Colonic mucosa (tissue), 4 donors: Measurements from ENCODE around the gene AGFG2. TPM values are rescaled to one million over a fixed set of nuclear protein-coding genes. Genes with fewer than 3 reads are reported as not detected.

ENCODE experiments used
- DNase-seq: peaks from one replicate; pipeline ENCODE4 v3.0.0-alpha.2; 2020
- H3K27ac ChIP-seq: fragments of 200-600 bp; one replicate; pipeline ENCODE4 v1.8.0; 2021
- H3K27me3 ChIP-seq: fragments of 200-600 bp; one replicate; pipeline ENCODE4 v1.8.0; 2021
- H3K36me3 ChIP-seq: fragments of 200-600 bp; one replicate; pipeline ENCODE4 v1.8.0; 2021
- H3K4me1 ChIP-seq: fragments of 200-600 bp; one replicate; pipeline ENCODE4 v1.8.0; 2021; ENCODE audit warnings: mild to moderate bottlenecking
- H3K4me3 ChIP-seq: fragments of 200-600 bp; one replicate; pipeline ENCODE4 v1.8.0; 2021
- H3K9ac ChIP-seq, 2 donors: one replicate each; pipeline ENCODE4 v1.7.0; 2013; ENCODE audit warnings: control low read depth in 2 of 2, low read depth in 2 of 2, low read length in 2 of 2
- H3K9me3 ChIP-seq: fragments of 200-600 bp; one replicate; pipeline ENCODE4 v1.8.0; 2021
- intact Hi-C: fragments of 100-400 bp; cut with DNase I; formaldehyde crosslinking; loops from one replicate; pipeline ENCODE4 v1.14.1; 2022
- total RNA-seq, 2 donors: library from RNA; stranded (reverse); fragmentation: NEBNext Ultra II Directional in 1 of 2; extraction: Animal tissue kit (Norgen Biotek cat#: 25700) in 1 of 2; gene quantifications; one replicate each; pipeline ENCODE4 v1.2.1, GENCODE V29; 2021
- TF ChIP-seq, protein P1 (sequence below): fragments of 200-600 bp; IDR thresholded peaks from one replicate; pipeline ENCODE4 v1.8.0; 2022; ENCODE audit warnings: antibody characterized with exemption, mild to moderate bottlenecking
- donor health status: healthy.
- donor health status: DM: no; HTN: no; CAD: no.
- donor health status: DM: no; HTN: no; CAD: no.

The AGFG2 gene
- total RNA-seq, 2 donors from 2014 or later, result 81.3 to 97.4 TPM

DNA sequence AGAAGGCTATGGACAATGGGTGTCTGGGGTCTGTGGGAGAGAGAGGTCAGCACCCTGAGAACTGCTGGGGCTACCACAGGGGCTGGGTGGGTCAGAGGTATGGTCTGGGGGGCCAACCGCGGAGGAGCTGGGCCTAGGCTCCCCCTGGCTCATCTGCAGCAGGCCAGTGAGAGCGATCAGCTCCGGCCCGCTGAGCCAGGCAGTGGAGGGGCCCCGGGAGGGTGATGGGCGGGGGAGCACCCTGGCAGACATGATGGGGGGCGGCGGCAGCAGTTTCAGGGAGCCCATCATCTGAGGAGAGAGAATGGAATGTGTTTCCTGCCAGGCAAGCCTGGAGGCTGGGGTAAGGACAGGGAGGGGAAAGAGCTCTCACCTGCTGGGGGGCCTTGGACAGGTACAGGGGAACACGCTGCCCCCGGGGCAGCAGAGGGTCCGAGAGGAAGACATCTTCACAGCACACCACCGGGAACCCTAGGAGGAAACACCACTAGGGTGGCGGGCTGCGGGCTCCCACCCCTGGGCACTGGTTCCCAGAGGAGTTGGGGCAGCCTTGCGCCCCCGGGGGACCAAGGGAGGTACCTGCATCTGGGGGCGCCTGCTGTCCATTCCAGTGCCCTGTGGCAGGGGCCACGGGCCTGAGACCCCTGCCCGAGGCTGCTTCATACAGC is 33.4 kb downstream of the AGFG2 start:
- TF ChIP-seq, protein P1, sequence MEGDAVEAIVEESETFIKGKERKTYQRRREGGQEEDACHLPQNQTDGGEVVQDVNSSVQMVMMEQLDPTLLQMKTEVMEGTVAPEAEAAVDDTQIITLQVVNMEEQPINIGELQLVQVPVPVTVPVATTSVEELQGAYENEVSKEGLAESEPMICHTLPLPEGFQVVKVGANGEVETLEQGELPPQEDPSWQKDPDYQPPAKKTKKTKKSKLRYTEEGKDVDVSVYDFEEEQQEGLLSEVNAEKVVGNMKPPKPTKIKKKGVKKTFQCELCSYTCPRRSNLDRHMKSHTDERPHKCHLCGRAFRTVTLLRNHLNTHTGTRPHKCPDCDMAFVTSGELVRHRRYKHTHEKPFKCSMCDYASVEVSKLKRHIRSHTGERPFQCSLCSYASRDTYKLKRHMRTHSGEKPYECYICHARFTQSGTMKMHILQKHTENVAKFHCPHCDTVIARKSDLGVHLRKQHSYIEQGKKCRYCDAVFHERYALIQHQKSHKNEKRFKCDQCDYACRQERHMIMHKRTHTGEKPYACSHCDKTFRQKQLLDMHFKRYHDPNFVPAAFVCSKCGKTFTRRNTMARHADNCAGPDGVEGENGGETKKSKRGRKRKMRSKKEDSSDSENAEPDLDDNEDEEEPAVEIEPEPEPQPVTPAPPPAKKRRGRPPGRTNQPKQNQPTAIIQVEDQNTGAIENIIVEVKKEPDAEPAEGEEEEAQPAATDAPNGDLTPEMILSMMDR, result no peak
- Histone ChIP-seq H3K9ac (no peak overlapping the region), H3K27me3 (no peaks in the 10 kb centered on the region), H3K4me3 (no peak overlapping the region), H3K4me1 (peaks cover 7% of the 10 kb centered on the region), H3K9me3 (no peaks in the 10 kb centered on the region), H3K36me3 (no peaks in the 10 kb centered on the region), H3K27ac (no peak overlapping the region)
- intact Hi-C loops, result no loop called here
- DNase-seq, result no peak

DNA sequence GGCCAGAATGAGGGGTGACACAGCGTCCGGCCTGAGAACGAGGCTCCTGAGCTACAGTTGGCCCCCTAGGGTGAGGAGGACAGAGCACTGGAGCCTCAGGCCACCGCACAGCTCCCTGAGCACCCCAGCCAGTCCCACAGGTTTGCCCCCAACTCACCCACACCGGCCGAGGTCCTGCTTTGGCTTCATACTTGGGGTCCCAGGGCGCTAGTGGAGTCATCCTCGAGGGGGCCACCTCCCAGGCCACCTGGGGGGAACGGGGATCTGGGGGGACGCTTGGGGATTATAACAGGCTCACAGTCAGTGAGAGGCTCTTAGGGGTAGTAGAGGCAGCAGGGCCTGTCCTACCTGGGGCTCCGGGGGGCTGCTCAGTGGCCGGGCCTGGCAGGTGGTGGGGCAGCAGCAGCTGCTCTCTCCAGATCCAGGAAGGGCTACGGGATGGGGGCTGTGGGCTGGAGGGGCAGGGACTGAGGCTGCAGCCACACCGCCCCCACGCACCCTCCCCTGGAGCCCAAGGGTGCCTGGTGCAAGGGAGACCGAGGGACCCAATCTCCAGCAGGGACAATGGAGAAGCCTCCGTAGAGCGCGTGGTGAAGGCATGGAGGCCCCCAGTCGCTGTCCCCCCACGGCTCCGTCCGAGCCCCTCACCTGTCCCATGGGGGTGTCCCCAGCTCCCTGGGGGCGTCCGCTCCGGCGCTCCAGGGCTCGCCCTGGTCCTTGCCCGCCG is 34.1 kb downstream of the AGFG2 start:
- no peak overlapping the region for H3K27ac ChIP-seq
- TF ChIP-seq, protein P1, result no peak
- H3K9ac ChIP-seq, result no peak overlapping the region
- H3K4me3 ChIP-seq, result no peak overlapping the region
- no peaks in the 10 kb centered on the region for H3K27me3 ChIP-seq
- peaks cover 7% of the 10 kb centered on the region for H3K4me1 ChIP-seq
- peaks cover 6% of the 10 kb centered on the region for H3K36me3 ChIP-seq
- intact Hi-C loops, result no loop called here
- no peak for DNase-seq
- H3K9me3 ChIP-seq, result no peaks in the 10 kb centered on the region

DNA sequence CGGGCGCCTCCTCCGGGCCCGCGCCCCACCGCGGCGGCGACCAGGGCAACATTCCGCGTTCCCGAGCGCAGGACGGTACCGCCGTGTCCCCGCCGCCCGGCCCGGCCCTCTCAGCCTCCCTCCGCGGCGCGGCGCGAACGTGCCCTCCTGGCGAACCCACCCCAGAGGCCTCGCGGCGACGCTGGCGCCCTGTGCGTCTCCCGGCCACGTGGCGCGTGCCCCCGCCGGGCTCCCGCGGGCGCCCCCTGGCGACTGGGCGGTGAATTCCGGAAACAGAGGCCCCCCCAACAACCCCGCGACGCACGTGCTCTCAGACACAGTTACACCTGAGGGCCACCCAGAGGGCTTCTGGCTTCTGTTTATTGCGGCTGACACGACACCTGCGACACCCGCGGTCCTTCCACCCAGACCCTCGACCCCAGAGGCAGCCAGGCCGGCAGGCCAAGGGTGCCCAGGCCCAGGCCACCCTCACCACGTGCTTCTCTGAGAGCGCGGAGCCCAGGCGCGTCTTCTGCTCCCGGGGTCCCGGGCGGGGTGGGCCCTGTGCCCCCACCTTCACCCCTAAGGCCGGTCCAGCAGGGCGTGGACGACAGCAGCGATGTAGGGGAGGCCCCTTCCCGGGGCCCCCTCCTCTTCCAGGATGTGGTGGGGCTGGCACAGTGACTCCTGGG is 34.8 kb downstream of the AGFG2 start, which contains the start of gene SAP25:
TSS of gene SAP25 (minus strand) at position 210 of the 671 bp plus-strand sequence. CDS start at position 52, 158 bp downstream.
- no peaks in the 10 kb centered on the region for H3K27me3 ChIP-seq
- intact Hi-C loops, result no loop called here
- no peak within 1 kb of the TSS for H3K4me3 ChIP-seq
- TF ChIP-seq, protein P1, result no peak
- no peak within 1 kb of the TSS for H3K9ac ChIP-seq
- DNase-seq, result no peak
- no peaks in the 10 kb centered on the region for H3K9me3 ChIP-seq
- H3K27ac ChIP-seq, result no peak within 1 kb of the TSS
- H3K4me1 ChIP-seq, result peaks cover 7% of the 10 kb centered on the region
- peaks cover 13% of the 10 kb centered on the region for H3K36me3 ChIP-seq

DNA sequence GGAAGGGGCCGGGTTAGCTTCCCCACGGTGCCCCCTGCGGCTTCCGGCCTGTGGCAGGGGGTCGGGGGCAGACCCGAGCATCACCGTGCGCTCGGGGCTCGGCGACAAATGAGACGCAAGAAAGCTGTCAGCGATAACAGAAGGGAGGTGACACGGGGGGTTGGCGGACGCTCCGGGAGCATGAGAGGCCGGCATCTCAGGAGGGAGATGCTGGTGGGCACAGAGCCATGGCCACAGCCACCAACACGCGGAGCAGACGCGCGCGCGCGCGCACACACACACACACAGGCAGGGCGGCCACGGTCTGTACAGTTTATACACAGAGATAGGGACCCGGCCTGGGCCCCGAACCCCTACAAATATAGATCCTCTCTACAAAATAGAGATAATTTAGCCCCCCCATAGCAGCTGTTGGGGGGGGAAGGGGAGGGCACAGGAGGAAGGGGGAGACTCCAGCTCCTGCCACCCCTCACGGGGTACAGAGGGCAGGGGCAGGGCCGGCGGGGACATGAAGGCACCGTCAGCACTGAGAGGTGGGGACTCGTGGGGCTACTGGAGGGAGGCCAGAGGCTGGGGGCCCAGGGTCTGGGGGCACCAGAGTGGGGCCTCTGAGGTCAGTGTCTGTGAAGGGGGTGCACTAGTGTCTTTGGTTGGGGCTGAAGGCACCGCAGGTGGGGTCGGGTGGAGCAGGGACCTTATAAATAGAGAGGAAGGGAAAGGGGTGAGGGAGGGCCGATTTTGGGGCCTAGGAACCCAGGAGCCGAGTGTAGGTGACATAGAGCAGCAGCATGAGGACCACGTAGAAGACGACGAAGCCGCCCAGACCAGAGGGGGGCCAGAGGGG is 35.6 kb downstream of the AGFG2 start:
- no peaks in the 10 kb centered on the region for H3K9me3 ChIP-seq
- peaks cover 7% of the 10 kb centered on the region for H3K4me1 ChIP-seq
- no peak overlapping the region for H3K4me3 ChIP-seq
- intact Hi-C loops, result no loop called here
- peaks cover 13% of the 10 kb centered on the region for H3K36me3 ChIP-seq
- no peak for DNase-seq
- H3K27me3 ChIP-seq, result no peaks in the 10 kb centered on the region
- no peak overlapping the region for H3K9ac ChIP-seq
- H3K27ac ChIP-seq, result no peak overlapping the region
- TF ChIP-seq, protein P1, result no peak

DNA sequence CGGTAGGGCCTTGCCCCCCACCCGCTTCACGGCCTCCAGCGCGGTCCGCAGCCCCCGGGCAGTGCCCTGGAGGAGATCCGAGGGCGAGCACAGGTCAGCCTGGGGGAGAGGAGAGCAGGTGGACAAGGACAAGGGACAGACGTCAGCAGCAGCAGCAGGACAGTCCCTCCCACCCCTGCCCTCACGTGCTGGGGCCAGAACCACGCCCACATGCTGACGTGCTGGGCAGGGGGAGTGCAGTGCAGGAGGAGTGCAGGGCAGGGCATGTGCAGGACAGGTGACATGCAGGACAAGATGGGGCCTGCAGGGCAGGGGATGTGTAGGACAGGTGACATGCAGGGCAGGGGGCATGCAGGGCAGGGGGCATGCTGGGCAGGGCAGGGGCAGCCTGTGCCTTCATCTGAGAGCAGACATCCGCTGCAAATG is 36.2 kb downstream of the AGFG2 start:
- TF ChIP-seq, protein P1, result no peak
- no peak overlapping the region for H3K9ac ChIP-seq
- peaks cover 13% of the 10 kb centered on the region for H3K36me3 ChIP-seq
- peaks cover 2% of the 10 kb centered on the region for H3K4me1 ChIP-seq
- DNase-seq, result no peak
- H3K9me3 ChIP-seq, result no peaks in the 10 kb centered on the region
- H3K4me3 ChIP-seq, result no peak overlapping the region
- H3K27me3 ChIP-seq, result no peaks in the 10 kb centered on the region
- no peak overlapping the region for H3K27ac ChIP-seq
- intact Hi-C loops, result no loop called here
